ACC112 (cell line): Measurements from ENCODE around the gene KLK2.

ENCODE experiments used
- H2AFZ ChIP-seq: fragments of 200-600 bp; sonication (generic); one replicate; pipeline ENCODE4 v1.6.0; 2017; ENCODE audit warnings: antibody characterized with exemption, low read length; ENCODE audit not compliant: unreplicated experiment
- H3K27ac ChIP-seq: fragments of 200-600 bp; sonication (generic); 2 replicates; pipeline ENCODE4 v1.5.1; 2014; ENCODE audit warnings: low read depth, mild to moderate bottlenecking, antibody characterized with exemption, low read length, moderate library complexity
- H3K27me3 ChIP-seq: fragments of 200-600 bp; sonication (generic); 2 replicates; pipeline ENCODE4 v1.6.1; 2014; ENCODE audit warnings: mild to moderate bottlenecking, antibody characterized with exemption, low read length, moderate library complexity, mixed read lengths; ENCODE audit not compliant: insufficient read depth
- H3K36me3 ChIP-seq: fragments of 200-600 bp; sonication (generic); 2 replicates; pipeline ENCODE4 v1.6.1; 2016; ENCODE audit warnings: mild to moderate bottlenecking, antibody characterized with exemption, low read length, moderate library complexity, mixed read lengths; ENCODE audit not compliant: insufficient read depth
- H3K4me1 ChIP-seq: fragments of 200-600 bp; sonication (generic); one replicate; pipeline ENCODE4 v1.6.1; 2016; ENCODE audit warnings: low read length, mixed read lengths; ENCODE audit not compliant: insufficient read depth, unreplicated experiment, control insufficient read depth
- H3K4me3 ChIP-seq: fragments of 200-600 bp; sonication (generic); 2 replicates; pipeline ENCODE4 v1.5.1; 2014; ENCODE audit warnings: mild to moderate bottlenecking, low read depth, low read length
- H3K79me2 ChIP-seq: fragments of 200-600 bp; sonication (generic); one replicate; pipeline ENCODE4 v1.6.0; 2016; ENCODE audit warnings: low read length; ENCODE audit not compliant: control insufficient read depth, unreplicated experiment, insufficient read depth

Gene KLK2

DNA sequence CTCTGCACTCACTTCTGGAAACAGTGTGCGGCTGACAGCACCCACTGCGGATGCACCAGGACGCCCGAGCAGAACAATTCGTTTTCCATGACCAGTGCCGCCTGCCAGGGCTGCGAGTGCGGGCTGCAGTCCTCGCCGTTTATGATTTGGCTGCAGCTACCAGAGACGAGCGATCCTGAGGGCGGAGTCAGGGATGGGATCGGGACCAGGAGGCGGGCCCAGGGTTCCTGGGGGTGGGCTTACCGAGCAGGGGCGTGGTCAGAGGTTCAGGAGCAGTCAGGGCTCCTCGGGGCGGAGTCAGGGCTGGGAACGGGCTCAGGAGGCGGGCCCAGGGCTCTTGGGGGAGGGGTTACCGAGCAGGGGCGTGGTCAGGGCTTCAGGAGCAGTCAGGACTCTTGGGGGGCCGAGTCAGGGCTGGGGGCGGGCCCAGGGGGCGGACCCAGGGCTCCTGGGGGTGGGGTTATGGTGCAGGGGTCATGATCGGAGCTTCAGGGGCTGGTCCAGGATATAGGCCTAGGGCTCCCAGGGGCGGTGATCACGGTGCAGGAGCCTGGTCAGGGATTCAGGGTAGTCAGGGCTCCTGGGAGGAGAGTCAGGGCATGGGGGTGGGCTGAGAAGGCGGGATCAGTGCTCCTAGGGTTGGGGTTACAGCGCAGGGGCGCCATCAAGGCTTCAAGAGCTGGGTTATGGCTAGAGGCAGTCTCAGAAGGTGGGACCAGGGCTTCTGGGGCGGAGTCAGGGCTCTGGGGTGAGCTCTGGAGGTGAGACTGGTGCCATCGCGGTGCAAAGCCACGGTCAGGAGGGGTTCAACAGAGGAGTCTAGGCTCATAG, 36.2 kb downstream of the KLK2 start:
- H3K27me3 ChIP-seq, result peaks cover 79% of the 10 kb centered on the region
- H3K4me1 ChIP-seq, result no peaks in the 10 kb centered on the region
- H3K4me3 ChIP-seq, result no peak overlapping the region
- no peak overlapping the region for H3K27ac ChIP-seq
- no peaks in the 10 kb centered on the region for H3K79me2 ChIP-seq
- H3K36me3 ChIP-seq, result no peaks in the 10 kb centered on the region
- no peak overlapping the region for H2AFZ ChIP-seq

DNA sequence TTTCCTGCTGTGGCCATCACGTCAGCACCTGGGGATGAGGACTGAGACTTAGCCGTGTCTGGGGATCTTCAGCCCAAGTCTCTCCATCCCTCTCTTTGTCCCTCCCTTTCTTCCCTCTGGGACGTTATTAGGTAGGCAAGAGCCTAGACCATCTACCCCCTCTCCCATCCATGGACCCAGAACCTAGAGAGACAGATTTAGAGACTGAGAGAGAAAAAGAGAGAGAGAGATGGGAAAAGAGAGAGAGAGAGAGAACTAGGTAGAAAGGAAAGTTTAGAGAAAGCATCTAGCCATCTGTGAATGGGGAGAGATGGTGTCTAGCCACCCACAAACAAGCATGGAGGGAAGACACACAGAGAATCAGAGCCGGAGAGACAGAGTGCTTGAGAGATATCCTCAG, 37.5 kb downstream of the KLK2 start:
- Histone ChIP-seq H3K27ac (no peak overlapping the region), H3K27me3 (peaks cover 83% of the 10 kb centered on the region), H3K4me1 (no peaks in the 10 kb centered on the region), H3K79me2 (no peaks in the 10 kb centered on the region), H3K36me3 (no peaks in the 10 kb centered on the region), H3K4me3 (no peak overlapping the region), H2AFZ (no peak overlapping the region)

DNA sequence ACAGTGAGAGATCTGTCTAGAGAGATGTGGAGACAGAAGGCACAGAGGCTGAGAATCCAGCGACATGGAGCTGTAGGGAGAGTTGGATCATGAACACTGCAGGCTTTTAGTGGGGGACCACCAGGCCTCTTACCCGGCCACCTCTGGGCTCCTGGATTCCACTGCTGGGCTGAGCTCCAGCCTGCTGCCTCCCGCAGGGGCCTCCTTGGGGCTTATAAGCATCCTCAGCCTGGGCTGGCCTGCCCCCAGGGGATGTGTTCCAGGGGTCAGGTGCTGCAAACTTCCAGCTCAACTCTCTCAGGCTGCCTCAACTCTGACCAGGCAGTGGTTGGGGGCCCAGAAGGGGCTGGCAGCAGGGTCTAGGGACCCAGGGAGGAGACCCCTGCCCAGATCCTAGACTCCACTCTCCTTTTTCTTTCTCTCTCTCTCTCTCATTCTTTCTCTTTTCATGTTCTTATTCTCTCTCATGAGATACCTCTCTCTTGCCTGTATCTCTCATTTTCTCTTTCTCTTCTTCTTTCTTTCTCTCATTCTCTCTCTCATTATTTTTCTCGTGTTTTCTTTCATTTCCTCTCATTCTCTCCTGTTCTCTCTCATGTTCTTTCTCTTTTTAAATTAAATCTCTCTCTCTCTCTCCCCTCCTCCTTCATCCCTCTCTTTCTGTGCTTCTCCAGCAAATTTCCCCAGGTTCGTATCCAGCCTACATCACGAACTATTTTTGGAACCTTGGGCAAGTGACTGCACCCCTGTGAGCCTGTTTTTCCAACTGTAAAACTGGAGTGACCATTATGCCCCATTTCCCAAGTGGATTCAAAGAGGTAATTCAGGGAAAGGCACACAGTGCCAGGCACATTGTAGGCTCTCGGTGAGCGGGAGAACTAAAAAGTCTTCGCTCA, 38.2 kb downstream of the KLK2 start, which contains the start of gene KLK4:
Gene KLK4 (minus strand): TSS at position 190 of the 896 bp plus-strand sequence. CDS start 657 bp downstream, outside the sequence.
- H2AFZ ChIP-seq, result no peak within 1 kb of the TSS
- H3K27me3 ChIP-seq, result peaks cover 84% of the 10 kb centered on the region

GRCh38 chr19:50912102-50912599, 38.9 kb downstream of the KLK2 start:
- H3K79me2 ChIP-seq, result no peaks in the 10 kb centered on the region
- H3K36me3 ChIP-seq, result no peaks in the 10 kb centered on the region
- no peak overlapping the region for H2AFZ ChIP-seq
- H3K4me1 ChIP-seq, result no peaks in the 10 kb centered on the region
- H3K27me3 ChIP-seq, result peaks cover 86% of the 10 kb centered on the region
- no peak overlapping the region for H3K27ac ChIP-seq
- H3K4me3 ChIP-seq, result no peak overlapping the region

More for the DNA sequence above, 38.2 kb downstream of the KLK2 start, which contains the start of gene KLK4:
- no peak within 1 kb of the TSS for H3K4me3 ChIP-seq
- H3K27ac ChIP-seq, result no peak within 1 kb of the TSS
- H3K79me2 ChIP-seq, result no peaks in the 10 kb centered on the region
- H3K4me1 ChIP-seq, result no peaks in the 10 kb centered on the region
- no peaks in the 10 kb centered on the region for H3K36me3 ChIP-seq

GRCh38 chr19:50912727-50913716, 39.8 kb downstream of the KLK2 start:
- Histone ChIP-seq H3K36me3 (no peaks in the 10 kb centered on the region), H3K4me1 (no peaks in the 10 kb centered on the region), H2AFZ (no peak overlapping the region), H3K27ac (no peak overlapping the region), H3K27me3 (peaks cover 78% of the 10 kb centered on the region), H3K4me3 (no peak overlapping the region), H3K79me2 (no peaks in the 10 kb centered on the region)

DNA sequence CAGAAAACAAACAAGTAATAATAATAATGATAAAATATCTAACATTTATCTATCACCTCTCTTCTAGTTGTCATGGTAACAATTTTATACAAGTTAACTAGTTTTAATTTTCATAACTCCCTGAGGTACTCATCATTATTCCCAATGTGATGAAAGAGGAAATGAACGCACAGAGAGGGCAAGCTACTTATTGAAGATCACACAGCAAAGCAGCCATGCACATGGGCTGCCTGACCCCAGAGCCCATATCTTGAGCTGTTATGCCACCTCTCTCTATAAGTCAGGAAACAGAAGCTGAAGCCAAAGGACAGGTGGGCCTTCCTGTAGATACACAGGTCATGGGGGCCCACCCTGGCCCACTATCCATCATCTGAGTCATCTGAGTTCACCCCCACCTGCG, 42.8 kb downstream of the KLK2 start:
- Histone ChIP-seq H3K4me1 (no peaks in the 10 kb centered on the region), H3K36me3 (no peaks in the 10 kb centered on the region), H3K4me3 (no peak overlapping the region), H3K79me2 (no peaks in the 10 kb centered on the region), H3K27ac (no peak overlapping the region), H3K27me3 (peaks cover 65% of the 10 kb centered on the region), H2AFZ (no peak overlapping the region)

DNA sequence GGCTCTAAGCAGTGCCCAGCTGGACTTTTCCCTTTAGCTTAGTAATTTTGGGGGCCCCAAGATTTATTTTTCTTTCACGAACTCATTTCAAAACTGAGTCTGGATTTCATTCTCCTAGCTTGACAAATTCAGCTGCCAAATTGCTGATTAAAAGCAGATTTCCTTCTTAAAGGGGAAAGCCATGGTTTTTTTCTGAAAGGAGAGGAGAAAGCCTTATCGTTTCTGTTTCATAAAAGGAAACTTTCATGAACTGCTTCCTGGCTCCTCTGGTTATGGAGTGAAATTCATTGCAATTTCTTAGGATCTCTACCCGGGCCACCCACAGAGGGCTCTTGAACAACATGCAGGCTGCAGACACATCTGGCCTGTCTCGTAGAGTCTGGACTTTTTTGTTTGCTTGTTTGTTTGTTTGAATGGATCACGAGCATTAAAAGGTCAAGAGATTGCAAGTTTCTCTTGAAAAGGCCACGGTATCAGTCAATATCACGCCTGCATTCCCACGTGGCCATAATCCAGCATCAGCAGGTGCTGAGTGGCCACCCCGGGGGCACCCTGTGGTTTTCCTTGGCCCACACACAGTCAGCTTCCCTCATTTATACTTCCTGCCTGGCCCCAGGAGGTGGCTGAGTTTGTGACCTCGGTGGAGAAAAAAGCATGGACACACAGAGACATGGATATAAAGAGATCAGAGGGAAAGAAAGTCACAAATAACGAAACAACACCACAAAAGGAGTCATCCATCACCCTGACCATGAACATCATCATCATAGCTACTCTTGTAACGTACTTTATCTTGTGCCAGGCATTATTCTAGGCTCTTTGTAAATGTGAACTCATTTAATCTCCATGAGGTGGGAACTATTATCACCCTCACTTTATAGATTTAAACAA, 48.4 kb downstream of the KLK2 start:
- H3K27me3 ChIP-seq, result peaks cover 35% of the 10 kb centered on the region
- H3K27ac ChIP-seq, result no peak overlapping the region
- no peak overlapping the region for H3K4me3 ChIP-seq
- no peaks in the 10 kb centered on the region for H3K36me3 ChIP-seq
- H3K79me2 ChIP-seq, result no peaks in the 10 kb centered on the region
- no peaks in the 10 kb centered on the region for H3K4me1 ChIP-seq
- H2AFZ ChIP-seq, result no peak overlapping the region

DNA sequence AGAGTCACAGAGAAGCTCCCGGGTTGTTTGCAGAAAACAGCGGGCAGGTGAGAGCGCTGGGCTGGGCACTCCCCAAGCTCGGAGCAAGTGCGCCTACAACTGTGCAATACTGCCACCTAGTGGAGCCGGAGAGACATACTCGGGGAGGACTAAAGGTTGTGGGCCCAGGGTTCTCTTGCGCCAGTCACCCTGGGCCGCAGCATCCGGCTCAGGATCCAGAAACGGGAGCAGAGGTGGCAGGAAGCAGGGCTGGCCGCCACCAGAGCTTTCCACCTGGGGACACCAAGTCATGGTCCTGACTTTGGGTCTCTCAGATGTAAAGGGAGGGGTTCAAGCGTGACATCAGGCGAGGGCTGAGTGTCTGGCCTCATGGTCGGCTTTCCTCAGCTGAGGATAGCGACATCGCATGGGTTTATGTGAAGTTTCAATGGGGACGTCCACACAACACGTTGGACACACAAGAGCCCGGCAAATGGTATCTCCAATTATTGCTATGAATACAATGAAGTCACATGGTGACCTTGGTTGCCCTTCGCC, 49.1 kb downstream of the KLK2 start:
- H3K36me3 ChIP-seq, result no peaks in the 10 kb centered on the region
- H2AFZ ChIP-seq, result no peak overlapping the region
- peaks cover 33% of the 10 kb centered on the region for H3K27me3 ChIP-seq
- no peak overlapping the region for H3K4me3 ChIP-seq
- H3K79me2 ChIP-seq, result no peaks in the 10 kb centered on the region
- no peaks in the 10 kb centered on the region for H3K4me1 ChIP-seq
- no peak overlapping the region for H3K27ac ChIP-seq

DNA sequence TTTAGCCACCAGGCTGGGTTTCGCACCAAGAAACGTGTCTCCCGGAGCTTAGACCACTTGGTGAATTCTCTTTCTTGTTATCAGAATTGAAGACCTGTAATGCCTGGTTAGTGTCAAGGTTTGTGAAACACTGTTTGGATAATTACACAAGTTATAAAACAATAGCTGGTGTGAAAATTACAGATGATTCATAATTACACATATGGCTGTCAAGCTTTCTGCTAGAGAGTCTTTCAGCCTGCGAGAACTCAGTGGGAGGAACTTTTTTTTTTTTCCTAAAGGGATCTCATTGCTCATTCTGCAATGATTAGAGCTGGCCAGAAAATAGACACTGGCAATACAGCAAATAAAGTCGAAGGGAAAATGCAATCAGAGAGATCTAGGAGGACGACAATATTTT, 51.3 kb downstream of the KLK2 start:
- H3K4me1 ChIP-seq, result no peaks in the 10 kb centered on the region
- no peak overlapping the region for H3K4me3 ChIP-seq
- no peak overlapping the region for H2AFZ ChIP-seq
- H3K27me3 ChIP-seq, result peaks cover 31% of the 10 kb centered on the region
- no peak overlapping the region for H3K27ac ChIP-seq
- H3K79me2 ChIP-seq, result no peaks in the 10 kb centered on the region
- H3K36me3 ChIP-seq, result no peaks in the 10 kb centered on the region
